SU-DHL-6 (cell line): ENCODE data around the gene SIRPG.

Source experiments
- EZH2phosphoT487 ChIP-seq: fragments of 200-600 bp; sonication (generic), shearing (Covaris generic); conservative IDR thresholded peaks from 2 replicates; pipeline ENCODE4 v1.6.1; 2018; ENCODE audit warnings: mild to moderate bottlenecking, antibody characterized with exemption, low read length, moderate library complexity, mixed read lengths
- TF ChIP-seq, protein P1 (sequence below): fragments of 200-600 bp; sonication (generic); IDR thresholded peaks from one replicate; pipeline ENCODE4 v1.5.1; 2017; ENCODE audit warnings: antibody characterized with exemption, mild to moderate bottlenecking, low read length, moderate library complexity; ENCODE audit not compliant: insufficient read depth, poor library complexity, severe bottlenecking

- TF ChIP-seq, protein P1, sequence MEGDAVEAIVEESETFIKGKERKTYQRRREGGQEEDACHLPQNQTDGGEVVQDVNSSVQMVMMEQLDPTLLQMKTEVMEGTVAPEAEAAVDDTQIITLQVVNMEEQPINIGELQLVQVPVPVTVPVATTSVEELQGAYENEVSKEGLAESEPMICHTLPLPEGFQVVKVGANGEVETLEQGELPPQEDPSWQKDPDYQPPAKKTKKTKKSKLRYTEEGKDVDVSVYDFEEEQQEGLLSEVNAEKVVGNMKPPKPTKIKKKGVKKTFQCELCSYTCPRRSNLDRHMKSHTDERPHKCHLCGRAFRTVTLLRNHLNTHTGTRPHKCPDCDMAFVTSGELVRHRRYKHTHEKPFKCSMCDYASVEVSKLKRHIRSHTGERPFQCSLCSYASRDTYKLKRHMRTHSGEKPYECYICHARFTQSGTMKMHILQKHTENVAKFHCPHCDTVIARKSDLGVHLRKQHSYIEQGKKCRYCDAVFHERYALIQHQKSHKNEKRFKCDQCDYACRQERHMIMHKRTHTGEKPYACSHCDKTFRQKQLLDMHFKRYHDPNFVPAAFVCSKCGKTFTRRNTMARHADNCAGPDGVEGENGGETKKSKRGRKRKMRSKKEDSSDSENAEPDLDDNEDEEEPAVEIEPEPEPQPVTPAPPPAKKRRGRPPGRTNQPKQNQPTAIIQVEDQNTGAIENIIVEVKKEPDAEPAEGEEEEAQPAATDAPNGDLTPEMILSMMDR, result no peak
- no peak for TF ChIP-seq EZH2phosphoT487
Observed at GRCh38 chr20:1652960-1653359, 4.6 kb downstream of the SIRPG start.
